ENCODE data around the gene SH3RF1. TPM values are rescaled to one million over a fixed set of nuclear protein-coding genes. Genes with fewer than 3 reads are reported as not detected.

SH3RF1 gene
- total and polyA plus RNA-seq, 2 experiments from 2014 or later = 7.8 to 12.4 TPM

- Histone ChIP-seq H3K27ac (ENCODE audit: low read depth) (no peak overlapping the region), H3K4me2 (no peak overlapping the region), H3K4me1 (ENCODE audit: insufficient read depth) (peaks cover 3% of the 10 kb centered on the region; the same call in 1 of the 2 replicates), H3K9me2 (ENCODE audit: insufficient read depth) (no peaks in the 10 kb centered on the region), H4K20me1 (replicated peaks; ENCODE audit: insufficient read depth) (no peaks in the 10 kb centered on the region), H3K4me3 (no peak overlapping the region), H2AFZ (no peak overlapping the region), H3K27me3 (ENCODE audit: insufficient read depth) (no peaks in the 10 kb centered on the region), H3K36me3 (ENCODE audit: insufficient read depth) (no peaks in the 10 kb centered on the region), H3K79me2 (replicated peaks; ENCODE audit: insufficient read depth) (no peaks in the 10 kb centered on the region), H3F3A (replicated peaks; ENCODE audit: low read depth) (no peaks in the 10 kb centered on the region)
- Mint-ChIP-seq H3K27ac (no peak overlapping the region), H3K36me3 (ENCODE audit: low read depth) (peaks cover 2% of the 10 kb centered on the region; the same call in 1 of the 3 replicates), H3K9me3 (peaks cover 10% of the 10 kb centered on the region; the same call in 1 of the 3 replicates), H3K27me3 (ENCODE audit: insufficient read depth, low read depth, poor library complexity) (no peaks in the 10 kb centered on the region), H3K4me1 (0 out of 3 replicates have a peak, but pooled peaks cover 3% of the 10 kb centered on the region), H3K4me3 (no peak overlapping the region)
- TF ChIP-seq NANOG (IDR thresholded peaks at IDR 0.05; ENCODE audit: borderline replicate concordance) (no peak), ZNF331 (CRISPR knock-in tag; IDR thresholded peaks at IDR 0.05; ENCODE audit: low read depth) (no peak), STAT1 (IDR thresholded peaks at IDR 0.05; ENCODE audit: unreplicated experiment) (no peak), ZNF114 (CRISPR knock-in tag; IDR thresholded peaks at IDR 0.05) (no peak), POLR2AphosphoS5 (IDR thresholded peaks at IDR 0.05; ENCODE audit: low read depth) (no peak), REST (IDR thresholded peaks at IDR 0.05; ENCODE audit: unreplicated experiment) (no peak), CTCF (conservative IDR thresholded peaks at IDR 0.05; ENCODE audit: low read depth in 2 of 2) (no peak), CREB1 (CRISPR knock-in tag; IDR thresholded peaks at IDR 0.05; ENCODE audit: low read depth) (no peak), JUNB (IDR thresholded peaks at IDR 0.05; ENCODE audit: unreplicated experiment) (no peak), ETS1 (IDR thresholded peaks at IDR 0.05) (no peak), ZNF462 (CRISPR knock-in tag; IDR thresholded peaks at IDR 0.05) (no peak), EZH2phosphoT487 (IDR thresholded peaks at IDR 0.05; ENCODE audit: unreplicated experiment) (no peak)
- DNase-seq (ENCODE audit: low spot score) = no peak
- no peak for ATAC-seq
Measured at GRCh38 chr4:169314906-169315305, 44.1 kb upstream of the SH3RF1 start.

All from GM23338 (cell line).